Activated naive CD4-positive, alpha-beta T cell treated with anti-CD3 and anti-CD28 coated beads, Interleukin-2, amount 50 U/mL, for 16 hours (primary cell): ENCODE data around the gene TIGIT.

Experiments
- DNase-seq: peaks from one replicate; pipeline ENCODE4 v3.0.0-alpha.2; 2020

Gene TIGIT

GRCh38 chr3:114314282-114314681 is 20.5 kb downstream of the TIGIT start:
- no peak for DNase-seq

GRCh38 chr3:114318295-114318694 is 24.5 kb downstream of the TIGIT start:
- no peak for DNase-seq

- DNase-seq, result no peak
Measured at GRCh38 chr3:114319453-114319852, 25.6 kb downstream of the TIGIT start.

GRCh38 chr3:114320246-114320645 is 26.4 kb downstream of the TIGIT start:
- no peak for DNase-seq

- no peak for DNase-seq
Measured at GRCh38 chr3:114323546-114324254, 29.9 kb downstream of the TIGIT start.

GRCh38 chr3:114327665-114328064 is 33.8 kb downstream of the TIGIT start:
- DNase-seq, result no peak

- no peak for DNase-seq
Measured at GRCh38 chr3:114328345-114328744, 34.5 kb downstream of the TIGIT start.

- no peak for DNase-seq
Measured at GRCh38 chr3:114329823-114330222, 36.0 kb downstream of the TIGIT start.

- no peak for DNase-seq
Measured at GRCh38 chr3:114331007-114331406, 37.2 kb downstream of the TIGIT start.

- DNase-seq, result no peak
Measured at GRCh38 chr3:114331710-114332109, 37.9 kb downstream of the TIGIT start.

- DNase-seq, result no peak
Measured at GRCh38 chr3:114332342-114333179, 38.7 kb downstream of the TIGIT start.

- no peak for DNase-seq
Measured at GRCh38 chr3:114333180-114333922, 39.5 kb downstream of the TIGIT start.

GRCh38 chr3:114333923-114334240 is 40.1 kb downstream of the TIGIT start:
- DNase-seq, result no peak

GRCh38 chr3:114336122-114336697 is 42.4 kb downstream of the TIGIT start:
- DNase-seq, result no peak

- DNase-seq, result no peak
Measured at GRCh38 chr3:114336857-114337256, 43.0 kb downstream of the TIGIT start.

GRCh38 chr3:114338651-114339357 is 45.0 kb downstream of the TIGIT start:
- peak; percentile 10 for DNase-seq

- no peak for DNase-seq
Measured at GRCh38 chr3:114344492-114344891, 50.7 kb downstream of the TIGIT start.

GRCh38 chr3:114350271-114350670 is 56.4 kb downstream of the TIGIT start:
- no peak for DNase-seq

- no peak for DNase-seq
Measured at GRCh38 chr3:114350690-114351089, 56.9 kb downstream of the TIGIT start.

GRCh38 chr3:114351123-114351821 is 57.4 kb downstream of the TIGIT start:
- DNase-seq, result no peak

GRCh38 chr3:114351822-114352145 is 58.0 kb downstream of the TIGIT start:
- no peak for DNase-seq

GRCh38 chr3:114355653-114356052 is 61.8 kb downstream of the TIGIT start:
- DNase-seq, result no peak
